IMR-90 (cell line): ENCODE results near the gene ZNF524. TPM values are rescaled to one million over a fixed set of nuclear protein-coding genes. Genes with fewer than 3 reads are reported as not detected.

Source experiments
- ATAC-seq: fragments of 200-7000 bp; cut with Tn5 transposase; 2 replicates; pipeline ENCODE4 v1.9.1; 2020; ENCODE audit warnings: low read depth, mild to moderate bottlenecking, moderate library complexity
- BruUV-seq: library from RNA; stranded (reverse); fragments of 400-500 nt; replicated peaks from 2 replicates; lab custom pipeline; 2021; lab: Mats Ljungman, UMichigan
- CTCF ChIA-PET: fragments of 300-600 bp; formaldehyde crosslinking; extraction: SDS; loops from one replicate; lab custom pipeline; 2021; ENCODE audit warnings: antibody characterized with exemption; lab: Yijun Ruan, JAX
- POLR2A ChIA-PET: fragments of 300-600 bp; sonication (Branson Sonifier 250); formaldehyde crosslinking; loops from one replicate; lab custom pipeline; 2022; ENCODE audit warnings: antibody characterized with exemption; ENCODE audit not compliant: unreplicated experiment; lab: Charles Lee
- DNase-seq: peaks from one replicate; pipeline ENCODE4 v3.0.0; 2013
- H2AFZ ChIP-seq: replicated peaks from 2 replicates; pipeline ENCODE3; 2013; ENCODE audit warnings: low read length, mild to moderate bottlenecking; ENCODE audit not compliant: poor library complexity
- H2AK5ac ChIP-seq: 2 replicates; pipeline ENCODE4 v1.6.1; 2013; ENCODE audit warnings: low read depth, low read length, inconsistent platforms
- H2AK9ac ChIP-seq: replicated peaks from 2 replicates; pipeline ENCODE3; 2013; ENCODE audit warnings: mild to moderate bottlenecking, low read depth, low read length, moderate library complexity; ENCODE audit not compliant: poor library complexity
- H2BK120ac ChIP-seq: 2 replicates; pipeline ENCODE4 v1.6.1; 2013; ENCODE audit warnings: low read depth, low read length, inconsistent platforms
- H2BK15ac ChIP-seq: 3 replicates; pipeline ENCODE4 v1.6.1; 2013; ENCODE audit warnings: low read depth, low read length, inconsistent platforms
- H2BK20ac ChIP-seq: 2 replicates; pipeline ENCODE4 v1.6.1; 2013; ENCODE audit warnings: low read depth, mild to moderate bottlenecking, inconsistent platforms, low read length, moderate library complexity
- H2BK5ac ChIP-seq: 2 replicates; pipeline ENCODE4 v1.6.1; 2013; ENCODE audit warnings: mild to moderate bottlenecking, low read depth, low read length, inconsistent platforms; ENCODE audit not compliant: poor library complexity, severe bottlenecking
- H3K14ac ChIP-seq: replicated peaks from 2 replicates; pipeline ENCODE4 v1.6.1; 2013; ENCODE audit warnings: low read depth, low read length, inconsistent platforms
- H3K18ac ChIP-seq: 2 replicates; pipeline ENCODE4 v1.6.1; 2013; ENCODE audit warnings: low read depth, low read length, control low read depth
- H3K23ac ChIP-seq: 2 replicates; pipeline ENCODE4 v1.6.1; 2013; ENCODE audit warnings: low read depth, low read length, inconsistent platforms
- H3K27ac ChIP-seq: 2 replicates; pipeline ENCODE4 v1.5.1; 2013; ENCODE audit warnings: mild to moderate bottlenecking, control low read depth, low read length; ENCODE audit not compliant: insufficient read depth
- H3K27me3 ChIP-seq: 2 replicates; pipeline ENCODE4 v1.6.1; 2013; ENCODE audit warnings: low read length; ENCODE audit not compliant: control insufficient read depth, insufficient read depth
- H3K36me3 ChIP-seq: 2 replicates; pipeline ENCODE4 v1.6.1; 2013; ENCODE audit warnings: low read length, mixed read lengths; ENCODE audit not compliant: control insufficient read depth, insufficient read depth
- H3K4ac ChIP-seq: 2 replicates; pipeline ENCODE4 v1.6.1; 2013; ENCODE audit warnings: low read depth, low read length, inconsistent platforms
- H3K4me1 ChIP-seq: 2 replicates; pipeline ENCODE4 v1.6.1; 2013; ENCODE audit warnings: low read length, mixed read lengths; ENCODE audit not compliant: control insufficient read depth, insufficient read depth
- H3K4me2 ChIP-seq: 2 replicates; pipeline ENCODE4 v1.6.1; 2013; ENCODE audit warnings: low read depth, mild to moderate bottlenecking, control low read depth, low read length, moderate library complexity
- H3K4me3 ChIP-seq: 2 replicates; pipeline ENCODE4 v1.5.1; 2013; ENCODE audit warnings: low read depth, mild to moderate bottlenecking, control low read depth, low read length, moderate library complexity; ENCODE audit not compliant: insufficient read depth
- H3K56ac ChIP-seq: 2 replicates; pipeline ENCODE4 v1.6.1; 2013; ENCODE audit warnings: low read length, inconsistent platforms; ENCODE audit not compliant: insufficient read depth; ENCODE audit errors: extremely low read depth
- H3K79me1 ChIP-seq, 2 experiments: 2 replicates each; pipeline ENCODE4 v1.6.1; 2013; ENCODE audit warnings: low read length in 2 of 2, inconsistent platforms in 1 of 2, low read depth in 1 of 2
- H3K9ac ChIP-seq: 2 replicates; pipeline ENCODE4 v1.6.1; 2013; ENCODE audit warnings: low read depth, low read length, control low read depth
- H3K9me1 ChIP-seq: 2 replicates; pipeline ENCODE4 v1.6.1; 2013; ENCODE audit warnings: low read length, inconsistent platforms; ENCODE audit not compliant: insufficient read depth
- H3K9me3 ChIP-seq: 2 replicates; pipeline ENCODE4 v1.6.1; 2013; ENCODE audit warnings: low read length; ENCODE audit not compliant: control insufficient read depth, insufficient read depth
- H4K20me1 ChIP-seq: 2 replicates; pipeline ENCODE4 v1.6.1; 2013; ENCODE audit warnings: low read length, inconsistent platforms; ENCODE audit not compliant: insufficient read depth
- H4K5ac ChIP-seq: 2 replicates; pipeline ENCODE4 v1.6.1; 2013; ENCODE audit warnings: mild to moderate bottlenecking, low read depth, low read length, control low read depth
- H4K8ac ChIP-seq, 2 experiments: 2 replicates each; pipeline ENCODE4 v1.6.1; 2013; ENCODE audit warnings: low read depth in 2 of 2, low read length in 2 of 2, control low read depth in 1 of 2, inconsistent platforms in 1 of 2
- H4K91ac ChIP-seq: 2 replicates; pipeline ENCODE4 v1.6.1; 2013; ENCODE audit warnings: low read depth, low read length, inconsistent platforms; ENCODE audit not compliant: insufficient read depth
- MAFK ChIP-seq: IDR thresholded peaks from 2 replicates; pipeline ENCODE4 v1.6.1; 2012; ENCODE audit warnings: low read depth, low read length, improper control_type of control experiment
- MAZ ChIP-seq: IDR thresholded peaks from 2 replicates; pipeline ENCODE4 v1.6.1; 2012; ENCODE audit warnings: low read depth, mild to moderate bottlenecking, low read length, improper control_type of control experiment, moderate library complexity, borderline replicate concordance
- NFE2L2 ChIP-seq: fragments of 150-350 bp; IDR thresholded peaks from 2 replicates; pipeline ENCODE4 v1.6.1; 2016; ENCODE audit warnings: low read depth, mild to moderate bottlenecking, low read length
- RFX5 ChIP-seq: IDR thresholded peaks from 2 replicates; pipeline ENCODE4 v1.8.0; 2012; ENCODE audit warnings: low read depth, mild to moderate bottlenecking, low read length, moderate library complexity
- USF2 ChIP-seq: fragments of 150-350 bp; IDR thresholded peaks from 2 replicates; pipeline ENCODE4 v1.6.1; 2017; ENCODE audit warnings: mild to moderate bottlenecking, antibody characterized with exemption, low read length, low read depth
- WGBS, 2 experiments: methylation state at CpG; one replicate each; pipeline versions ENCODE4 v1.1.5 to v1.1.7; 2013; ENCODE audit warnings: missing lambda C conversion rate in 2 of 2; ENCODE audit not compliant: insufficient read length in 1 of 2; ENCODE audit errors: extremely low coverage in 2 of 2; 5-methylcytosine and 5-hydroxymethylcytosine counted together
- dilution Hi-C: fragments of 300-500 bp; cut with HindIII; formaldehyde crosslinking; loops from one replicate; pipeline ENCODE4 v1.14.3; 2018; ENCODE audit warnings: low sequenced_read_pairs; ENCODE audit not compliant: unreplicated experiment
- in situ Hi-C: fragments of 300-500 bp; cut with MboI; formaldehyde crosslinking; loops from 3 replicates; pipeline ENCODE4 v1.14.3; 2019; ENCODE audit warnings: low sequenced_read_pairs, inconsistent platforms, mixed read lengths
- intact Hi-C: fragments of 100-400 bp; cut with micrococcal nuclease; formaldehyde crosslinking; loops from 2 replicates; pipeline ENCODE4 v1.10.0; 2022
- polyA plus RNA-seq, 3 experiments: library from polyadenylated mRNA; depleted of rRNA; stranded (reverse); fragments of >200 nt; gene quantifications; 2 replicates each; pipeline ENCODE4 v1.2.3, GENCODE V29; 2012; ENCODE audit warnings: low replicate concordance in 1 of 3
- total RNA-seq: library from RNA; depleted of rRNA; stranded (reverse); fragments of >200 nt; gene quantifications from 2 replicates; pipeline ENCODE4 v1.2.3, GENCODE V29; 2012

The ZNF524 gene
- total and polyA plus RNA-seq, 2 of the 4 experiments (the other 2 are of a cell fraction), result 2.3 to 6.6 TPM

GRCh38 chr19:55649268-55650125 lies 49.4 kb downstream of the ZNF524 start:
- H3K4me1 ChIP-seq, result peaks cover 6% of the 10 kb centered on the region
- H3K4ac ChIP-seq, result no peak overlapping the region
- TF ChIP-seq MAZ, result no peak
- TF ChIP-seq MAFK, result no peak
- TF ChIP-seq USF2, result no peak
- no peak for TF ChIP-seq RFX5
- no peak for TF ChIP-seq NFE2L2
- no peak overlapping the region for H2BK5ac ChIP-seq
- H3K27me3 ChIP-seq, result no peaks in the 10 kb centered on the region
- 98% methylated on average over 6 of the region's 17 CpGs; no CpG with 5 or more reads in 1 of the 2 experiments for WGBS, 2 experiments
- intact Hi-C loops (no loop called here), dilution Hi-C loops (no loop called here), in situ Hi-C loops (loop anchor here (25.0 kb wide), 4 partner anchors 362 to 1512 kb away; partner anchors contain the start of genes BRSK1, CDC42EP5, CNOT3 and HSPBP1)
- H3K23ac ChIP-seq, result no peak overlapping the region
- no peak overlapping the region for H3K18ac ChIP-seq
- BruUV-seq, result no TSS peak
- H2AFZ ChIP-seq, result peak overlapping the region; percentile 48
- H2AK9ac ChIP-seq, result peak overlapping the region; percentile 100
- no peaks in the 10 kb centered on the region for H3K9me3 ChIP-seq
- DNase-seq, result no peak
- H3K9me1 ChIP-seq, result no peaks in the 10 kb centered on the region
- H4K20me1 ChIP-seq, result peaks cover 2% of the 10 kb centered on the region
- 0 out of 2 replicates have a peak overlapping the region, but pooled peaks have one; percentile 95 for H3K9ac ChIP-seq
- H2AK5ac ChIP-seq, result peak overlapping the region; percentile 98; the same call in 1 of the 2 replicates
- ATAC-seq, result no peak
- H4K8ac ChIP-seq, result no peak overlapping the region
- peaks cover 18 to 38% of the 10 kb centered on the region in 2 experiments for H3K79me1 ChIP-seq
- CTCF ChIA-PET, result no interaction called here
- POLR2A ChIA-PET, result interaction anchor here (0.6 kb wide), 1 partner anchor 32 kb away, joined by 12 read pairs; no protein-coding TSS in a partner anchor
- H2BK15ac ChIP-seq, result no peak overlapping the region
- no peak overlapping the region for H4K5ac ChIP-seq
- peak overlapping the region; percentile 86; the same call in 1 of the 2 replicates for H3K4me3 ChIP-seq
- no peak overlapping the region for H4K91ac ChIP-seq
- H3K4me2 ChIP-seq, result peak overlapping the region; percentile 99; the same call in 1 of the 2 replicates
- H3K36me3 ChIP-seq, result peaks cover 19% of the 10 kb centered on the region
- no peak overlapping the region for H2BK120ac ChIP-seq
- H3K56ac ChIP-seq, result no peak overlapping the region
- H3K14ac ChIP-seq, result no peak overlapping the region
- no peak overlapping the region for H2BK20ac ChIP-seq
- H3K27ac ChIP-seq, result no peak overlapping the region
